ENCODE measurements around the gene PSG4.
"Not testable (repeated sequence)": the region's sequence is repeated elsewhere in the genome, so short reads cannot be mapped to it uniquely, and the experiment has no call there.

The PSG4 gene

GRCh38 chr19:43205471-43206105 lies at the start of gene PSG4:
Gene PSG4 (minus strand): TSS chr19:43205638. CDS start chr19:43205536, 102 bp downstream.
- DNase-seq = not testable (repeated sequence)

GRCh38 chr19:43251428-43251827 lies 46.0 kb upstream of the PSG4 start:
- not testable (repeated sequence) for DNase-seq

- DNase-seq = not testable (repeated sequence)
These were observed 44.9 kb upstream of the PSG4 start for GRCh38 chr19:43250296-43250695.

GRCh38 chr19:43248635-43249002 lies 43.2 kb upstream of the PSG4 start:
- not testable (repeated sequence) for DNase-seq

- not testable (repeated sequence) for DNase-seq
These were observed 41.9 kb upstream of the PSG4 start for GRCh38 chr19:43247243-43247880.

GRCh38 chr19:43245848-43246247 lies 40.4 kb upstream of the PSG4 start:
- DNase-seq = not testable (repeated sequence)

- not testable (repeated sequence) for DNase-seq
These were observed 36.8 kb upstream of the PSG4 start for GRCh38 chr19:43242211-43242610.

GRCh38 chr19:43238213-43238612 lies 32.8 kb upstream of the PSG4 start:
- not testable (repeated sequence) for DNase-seq

GRCh38 chr19:43235686-43236085 lies 30.2 kb upstream of the PSG4 start:
- not testable (repeated sequence) for DNase-seq

- DNase-seq = no peak
These were observed 23.9 kb upstream of the PSG4 start for GRCh38 chr19:43229315-43229714.

GRCh38 chr19:43228730-43229129 lies 23.3 kb upstream of the PSG4 start:
- DNase-seq = not testable (repeated sequence)

GRCh38 chr19:43226986-43227385 lies 21.5 kb upstream of the PSG4 start:
- not testable (repeated sequence) for DNase-seq

- no peak for DNase-seq
These were observed 19.4 kb upstream of the PSG4 start for GRCh38 chr19:43224855-43225253.

- not testable (repeated sequence) for DNase-seq
These were observed 18.9 kb upstream of the PSG4 start for GRCh38 chr19:43224201-43224854.

- not testable (repeated sequence) for DNase-seq
These were observed 16.5 kb upstream of the PSG4 start for GRCh38 chr19:43221891-43222290.

- DNase-seq = not testable (repeated sequence)
These were observed 13.7 kb upstream of the PSG4 start for GRCh38 chr19:43219136-43219535.

GRCh38 chr19:43215881-43216280 lies 10.4 kb upstream of the PSG4 start:
- DNase-seq = not testable (repeated sequence)

- no peak for DNase-seq
These were observed 2.6 kb upstream of the PSG4 start for GRCh38 chr19:43207991-43208390.

- DNase-seq = not testable (repeated sequence)
These were observed 1.7 kb upstream of the PSG4 start for GRCh38 chr19:43207174-43207573.

- DNase-seq = not testable (repeated sequence)
These were observed 1.8 kb downstream of the PSG4 start for GRCh38 chr19:43203611-43204010.

- DNase-seq = not testable (repeated sequence)
These were observed 3.5 kb downstream of the PSG4 start for GRCh38 chr19:43201891-43202290.

- not testable (repeated sequence) for DNase-seq
These were observed 4.1 kb downstream of the PSG4 start for GRCh38 chr19:43201337-43201801.

GRCh38 chr19:43198686-43199419 lies 6.6 kb downstream of the PSG4 start:
- not testable (repeated sequence) for DNase-seq
